NAMALWA (cell line): ENCODE results near the gene C11orf16.
"Not testable (repeated sequence)": the region's sequence is repeated elsewhere in the genome, so short reads cannot be mapped to it uniquely, and the experiment has no call there.

Source experiments
- DNase-seq: peaks from one replicate; pipeline ENCODE4 v3.0.0-alpha.2; 2015; ENCODE audit warnings: low spot score

Gene C11orf16

GRCh38 chr11:8932564-8933180 is at the start of gene C11orf16:
C11orf16 (minus strand) TSS chr11:8932947; CDS start chr11:8932308, 639 bp downstream.
- DNase-seq = no peak

GRCh38 chr11:8980485-8980884 is 47.7 kb upstream of the C11orf16 start:
- no peak for DNase-seq

- not testable (repeated sequence) for DNase-seq
Observed at GRCh38 chr11:8979365-8979764, 46.6 kb upstream of the C11orf16 start.

GRCh38 chr11:8973121-8973520 is 40.4 kb upstream of the C11orf16 start:
- DNase-seq = no peak

- no peak for DNase-seq
Observed at GRCh38 chr11:8971924-8972316, 39.2 kb upstream of the C11orf16 start.

GRCh38 chr11:8971196-8971923 is 38.6 kb upstream of the C11orf16 start:
- DNase-seq = no peak

GRCh38 chr11:8967184-8967583 is 34.4 kb upstream of the C11orf16 start:
- DNase-seq = no peak

GRCh38 chr11:8964324-8965320 is 31.9 kb upstream of the C11orf16 start, which contains the start of gene TMEM9B:
TMEM9B (minus strand) TSS chr11:8964442; CDS start chr11:8964313, 129 bp downstream.
- peak; percentile 86 for DNase-seq

- DNase-seq = peak; percentile 82
Observed at GRCh38 chr11:8963569-8964323, 31.0 kb upstream of the C11orf16 start.

- DNase-seq = peak; percentile 20
Observed at GRCh38 chr11:8962841-8963240, 30.1 kb upstream of the C11orf16 start.

- DNase-seq = no peak
Observed at GRCh38 chr11:8961401-8961800, 28.7 kb upstream of the C11orf16 start.

GRCh38 chr11:8959546-8960166 is 26.9 kb upstream of the C11orf16 start:
- peak; percentile 85 for DNase-seq

- DNase-seq = no peak
Observed at GRCh38 chr11:8956860-8957259, 24.1 kb upstream of the C11orf16 start.

GRCh38 chr11:8948886-8949285 is 16.1 kb upstream of the C11orf16 start:
- no peak for DNase-seq

GRCh38 chr11:8947230-8947943 is 14.6 kb upstream of the C11orf16 start:
- no peak for DNase-seq

- DNase-seq = no peak
Observed at GRCh38 chr11:8942518-8943066, 9.8 kb upstream of the C11orf16 start, which contains the start of gene ASCL3. ASCL3 (minus strand) TSS chr11:8943016; CDS start chr11:8938161, 4,855 bp downstream.

- no peak for DNase-seq
Observed at GRCh38 chr11:8941341-8942103, 8.8 kb upstream of the C11orf16 start.

- no peak for DNase-seq
Observed at GRCh38 chr11:8937659-8938058, 4.9 kb upstream of the C11orf16 start.

- no peak for DNase-seq
Observed at GRCh38 chr11:8937159-8937558, 4.4 kb upstream of the C11orf16 start.
